Loucy (cell line): ENCODE results near the gene SEMA4C.

ENCODE experiments used
- CTCF ChIP-seq: fragments of 200-600 bp; sonication (generic); conservative IDR thresholded peaks from 2 replicates; pipeline ENCODE4 v1.5.1; 2014; ENCODE audit warnings: mild to moderate bottlenecking, antibody characterized with exemption, low read length
- EZH2phosphoT487 ChIP-seq: fragments of 200-600 bp; IDR thresholded peaks from 2 replicates; pipeline ENCODE4 v1.6.1; 2018; ENCODE audit warnings: antibody characterized with exemption, mild to moderate bottlenecking, moderate library complexity, borderline replicate concordance

- no peak for TF ChIP-seq CTCF
- TF ChIP-seq EZH2phosphoT487: no peak
Observed at GRCh38 chr2:96860065-96861029, 9.5 kb downstream of the SEMA4C start.
